Skeletal muscle satellite cell (primary cell): Measurements from ENCODE around the gene ITGA11.

Experiments used
- H3K27me3 ChIP-seq: 2 replicates; pipeline ENCODE4 v1.7.0; 2013; ENCODE audit warnings: low read length; ENCODE audit not compliant: control insufficient read depth, insufficient read depth
- H3K36me3 ChIP-seq: 2 replicates; pipeline ENCODE4 v1.7.0; 2013; ENCODE audit warnings: mild to moderate bottlenecking, control low read depth, low read length; ENCODE audit not compliant: insufficient read depth
- H3K4me1 ChIP-seq: 2 replicates; pipeline ENCODE4 v1.7.0; 2013; ENCODE audit warnings: low read length; ENCODE audit not compliant: control insufficient read depth, insufficient read depth
- H3K4me2 ChIP-seq: 2 replicates; pipeline ENCODE4 v1.7.0; 2013; ENCODE audit warnings: mild to moderate bottlenecking, low read length
- H3K4me3 ChIP-seq: 2 replicates; pipeline ENCODE4 v1.7.0; 2013; ENCODE audit warnings: low read length
- H3K9ac ChIP-seq: 2 replicates; pipeline ENCODE4 v1.7.0; 2013; ENCODE audit warnings: mild to moderate bottlenecking, low read depth, low read length, moderate library complexity
- H3K9me3 ChIP-seq: replicated peaks from 2 replicates; pipeline ENCODE4 v1.7.0; 2013; ENCODE audit warnings: mild to moderate bottlenecking, control low read depth, low read length

The ITGA11 gene

DNA sequence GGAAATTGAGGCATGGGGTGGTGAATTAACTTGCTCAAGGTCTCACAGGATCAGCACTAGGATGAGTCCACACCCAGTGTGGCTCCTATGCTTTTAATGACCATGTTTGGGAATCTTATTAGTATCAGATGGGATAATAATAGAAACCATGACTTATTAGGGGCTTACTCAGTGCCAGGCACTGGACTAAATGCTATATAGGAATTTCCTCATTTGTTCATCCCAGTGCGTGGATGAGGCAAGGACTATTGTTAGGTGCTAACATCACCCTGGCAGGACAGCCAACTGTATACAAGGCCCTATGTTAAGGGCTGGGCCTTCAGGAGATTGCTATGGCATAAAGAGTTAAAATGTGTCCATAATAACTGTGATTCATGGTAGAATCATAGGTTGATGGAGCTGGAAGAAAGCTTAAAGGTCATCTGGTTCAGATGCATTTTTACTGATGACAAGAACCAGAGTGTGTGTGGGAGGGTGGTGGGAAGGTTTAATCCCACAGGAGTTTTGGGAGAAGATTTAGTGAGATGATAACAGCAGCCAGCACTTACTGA is 159.2 kb downstream of the ITGA11 start:
- Histone ChIP-seq H3K4me2 (peak overlapping the region; percentile 52), H3K4me3 (peak overlapping the region; percentile 22), H3K27me3 (no peaks in the 10 kb centered on the region), H3K9ac (peak overlapping the region; percentile 46), H3K9me3 (no peaks in the 10 kb centered on the region), H3K4me1 (peaks cover 42% of the 10 kb centered on the region), H3K36me3 (no peaks in the 10 kb centered on the region)

DNA sequence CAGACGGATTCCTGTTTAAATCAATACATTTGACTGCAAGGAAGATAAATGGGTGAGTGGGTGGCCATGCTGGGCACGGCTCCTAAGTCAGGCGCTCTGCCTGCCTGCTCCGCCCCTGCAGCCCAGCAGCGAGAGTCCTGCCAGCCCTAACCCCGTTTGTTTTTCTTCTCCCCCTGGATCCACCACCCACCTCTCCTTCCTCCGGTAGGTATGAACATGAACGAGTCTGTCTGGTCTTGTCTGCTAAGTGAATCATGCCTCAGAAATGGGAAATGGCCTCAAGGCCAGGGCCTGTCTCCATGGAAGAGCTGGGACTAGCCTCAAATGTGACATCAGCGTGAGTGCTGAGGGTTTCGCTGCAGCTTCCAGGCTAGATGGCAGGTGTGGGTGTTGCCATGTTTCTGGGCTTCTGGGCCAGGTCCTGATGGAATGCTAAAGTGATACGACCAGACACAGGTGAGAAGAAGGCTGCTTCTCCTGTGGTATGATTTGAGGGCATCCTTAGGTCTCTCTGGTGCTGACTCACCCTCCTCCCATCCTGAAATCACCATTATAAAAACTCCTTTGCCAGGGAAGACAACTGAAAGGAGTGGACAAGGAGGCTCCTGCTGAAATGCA is 160.0 kb downstream of the ITGA11 start:
- Histone ChIP-seq H3K4me2 (peak overlapping the region; percentile 52), H3K36me3 (no peaks in the 10 kb centered on the region), H3K27me3 (no peaks in the 10 kb centered on the region), H3K4me3 (peak overlapping the region; percentile 22), H3K9ac (peak overlapping the region; percentile 46), H3K9me3 (no peaks in the 10 kb centered on the region), H3K4me1 (peaks cover 39% of the 10 kb centered on the region)

- Histone ChIP-seq H3K4me3 (no peak overlapping the region), H3K4me2 (no peak overlapping the region), H3K9ac (no peak overlapping the region), H3K36me3 (no peaks in the 10 kb centered on the region), H3K27me3 (peaks cover 3% of the 10 kb centered on the region), H3K9me3 (no peaks in the 10 kb centered on the region), H3K4me1 (peaks cover 29% of the 10 kb centered on the region)
Measured at GRCh38 chr15:68268405-68268804, 163.6 kb downstream of the ITGA11 start.

GRCh38 chr15:68265674-68266073 is 166.3 kb downstream of the ITGA11 start:
- Histone ChIP-seq H3K9ac (no peak overlapping the region), H3K36me3 (no peaks in the 10 kb centered on the region)

DNA sequence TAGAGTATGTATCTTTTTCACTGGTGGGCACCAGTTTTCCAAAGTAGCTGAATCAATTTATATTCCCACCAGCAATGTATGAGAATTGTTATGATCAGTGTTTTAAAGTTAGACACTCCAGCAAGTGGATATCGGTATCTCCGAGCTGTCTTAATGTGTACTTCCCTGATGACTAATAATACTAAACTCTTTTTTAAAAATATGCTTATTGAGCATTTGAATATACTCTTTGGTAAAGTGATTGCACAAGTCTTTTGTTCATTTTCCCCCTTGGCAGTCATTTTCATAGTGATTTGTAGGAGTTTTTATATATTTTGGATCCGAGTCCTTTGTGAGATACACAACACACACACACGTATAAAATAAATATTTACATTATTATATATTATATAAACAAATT is 166.9 kb downstream of the ITGA11 start:
- Histone ChIP-seq H3K27me3 (peaks cover 14% of the 10 kb centered on the region), H3K4me1 (no peaks in the 10 kb centered on the region)

More at GRCh38 chr15:68265674-68266073, 166.3 kb downstream of the ITGA11 start:
- Histone ChIP-seq H3K27me3 (peaks cover 14% of the 10 kb centered on the region), H3K4me2 (no peak overlapping the region), H3K4me1 (peaks cover 2% of the 10 kb centered on the region), H3K4me3 (no peak overlapping the region), H3K9me3 (no peaks in the 10 kb centered on the region)

GRCh38 chr15:68264282-68264681 is 167.7 kb downstream of the ITGA11 start:
- no peak overlapping the region for H3K4me2 ChIP-seq
- no peaks in the 10 kb centered on the region for H3K4me1 ChIP-seq
- H3K4me3 ChIP-seq, result no peak overlapping the region
- H3K9me3 ChIP-seq, result no peaks in the 10 kb centered on the region
- no peak overlapping the region for H3K9ac ChIP-seq
- no peaks in the 10 kb centered on the region for H3K36me3 ChIP-seq
- peaks cover 14% of the 10 kb centered on the region for H3K27me3 ChIP-seq

More for the DNA sequence above, 166.9 kb downstream of the ITGA11 start:
- no peaks in the 10 kb centered on the region for H3K9me3 ChIP-seq
- no peaks in the 10 kb centered on the region for H3K36me3 ChIP-seq
- H3K9ac ChIP-seq, result no peak overlapping the region
- H3K4me2 ChIP-seq, result no peak overlapping the region
- H3K4me3 ChIP-seq, result no peak overlapping the region

GRCh38 chr15:68262514-68263356 is 169.2 kb downstream of the ITGA11 start:
- Histone ChIP-seq H3K4me1 (peaks cover 5% of the 10 kb centered on the region), H3K4me3 (no peak overlapping the region), H3K4me2 (no peak overlapping the region), H3K27me3 (peaks cover 14% of the 10 kb centered on the region), H3K9ac (no peak overlapping the region), H3K9me3 (no peaks in the 10 kb centered on the region), H3K36me3 (no peaks in the 10 kb centered on the region)

DNA sequence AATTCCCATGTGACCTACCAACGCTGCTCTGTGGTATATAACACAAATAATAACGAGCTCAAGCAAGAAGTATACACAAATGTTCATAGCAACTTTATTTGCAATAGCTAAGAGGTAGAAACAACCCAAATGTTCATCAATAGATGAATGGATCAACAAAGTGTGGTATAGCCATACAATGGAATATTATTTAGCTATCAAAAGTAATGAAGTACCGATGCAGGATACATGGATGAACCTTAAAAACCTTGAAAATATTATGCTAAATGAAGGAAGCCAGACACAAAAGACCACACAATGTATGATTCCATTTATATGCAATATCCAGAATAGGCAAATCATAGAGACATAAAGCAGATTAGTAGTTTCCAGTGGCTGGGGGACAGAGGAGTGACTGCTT is 170.0 kb downstream of the ITGA11 start:
- Histone ChIP-seq H3K36me3 (no peaks in the 10 kb centered on the region), H3K4me3 (no peak overlapping the region), H3K9ac (no peak overlapping the region), H3K9me3 (no peaks in the 10 kb centered on the region), H3K4me2 (no peak overlapping the region), H3K4me1 (peaks cover 8% of the 10 kb centered on the region), H3K27me3 (peaks cover 14% of the 10 kb centered on the region)

DNA sequence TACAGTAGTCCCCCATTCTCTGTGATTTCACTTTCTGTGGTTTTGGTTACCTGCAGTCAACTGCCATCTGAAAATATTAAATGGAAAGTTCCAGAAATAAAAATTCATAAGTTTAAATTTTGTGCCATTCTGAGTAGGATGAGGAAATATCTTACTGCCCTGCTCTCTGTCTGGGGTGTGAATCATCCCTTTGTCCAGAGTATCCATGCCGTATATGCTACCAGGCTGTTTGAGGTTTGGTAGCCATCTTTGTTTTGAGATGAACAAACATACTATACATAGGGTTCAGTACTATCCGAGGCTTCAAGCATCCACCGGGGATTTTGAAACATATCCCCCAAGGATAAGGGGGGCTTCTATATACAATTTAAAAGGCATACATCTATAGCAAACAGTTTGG is 170.7 kb downstream of the ITGA11 start:
- no peaks in the 10 kb centered on the region for H3K9me3 ChIP-seq
- H3K36me3 ChIP-seq, result no peaks in the 10 kb centered on the region

GRCh38 chr15:68259883-68260282 is 172.1 kb downstream of the ITGA11 start:
- Histone ChIP-seq H3K27me3 (peaks cover 14% of the 10 kb centered on the region), H3K36me3 (no peaks in the 10 kb centered on the region), H3K4me1 (peaks cover 13% of the 10 kb centered on the region)

More for the DNA sequence above, 170.7 kb downstream of the ITGA11 start:
- Histone ChIP-seq H3K4me3 (no peak overlapping the region), H3K4me2 (no peak overlapping the region), H3K4me1 (peaks cover 13% of the 10 kb centered on the region), H3K27me3 (peaks cover 14% of the 10 kb centered on the region), H3K9ac (no peak overlapping the region)

GRCh38 chr15:68258692-68259091 is 173.3 kb downstream of the ITGA11 start:
- Histone ChIP-seq H3K4me2 (no peak overlapping the region), H3K9me3 (no peaks in the 10 kb centered on the region), H3K9ac (no peak overlapping the region), H3K4me3 (no peak overlapping the region), H3K4me1 (peaks cover 13% of the 10 kb centered on the region), H3K27me3 (peaks cover 11% of the 10 kb centered on the region), H3K36me3 (no peaks in the 10 kb centered on the region)

More at GRCh38 chr15:68259883-68260282, 172.1 kb downstream of the ITGA11 start:
- H3K4me3 ChIP-seq, result no peak overlapping the region
- no peak overlapping the region for H3K4me2 ChIP-seq
- no peak overlapping the region for H3K9ac ChIP-seq
- H3K9me3 ChIP-seq, result no peaks in the 10 kb centered on the region
